HepG2 (cell line): ENCODE results near the gene GFOD1. TPM values are rescaled to one million over a fixed set of nuclear protein-coding genes. Genes with fewer than 3 reads are reported as not detected.

Experiments
- CEBPZ ChIP-seq: IDR thresholded peaks from 2 replicates; pipeline ENCODE4 v1.6.1; 2012; ENCODE audit warnings: low read length, improper control_type of control experiment
- FOXA1 ChIP-seq, 2 experiments: fragments of 450-650 bp in 1 of 2; sonication (generic) in 1 of 2; formaldehyde crosslinking in 1 of 2; IDR thresholded peaks; 2 replicates each; pipeline versions ENCODE4 v1.4.0 to v1.6.1; 2016 to 2020; ENCODE audit warnings: missing genetic modification reagents in 1 of 2
- ISL2 ChIP-seq: sonication (generic); formaldehyde crosslinking; IDR thresholded peaks from 2 replicates; pipeline ENCODE4 v1.5.0; 2020; ENCODE audit warnings: missing genetic modification reagents
- NR2C2 ChIP-seq: sonication (generic); formaldehyde crosslinking; IDR thresholded peaks from 2 replicates; pipeline ENCODE4 v1.4.0; 2020; ENCODE audit warnings: missing genetic modification reagents, mild to moderate bottlenecking, moderate library complexity, borderline replicate concordance
- PAX8 ChIP-seq: sonication (generic); formaldehyde crosslinking; IDR thresholded peaks from 2 replicates; pipeline ENCODE4 v1.8.0; 2022; ENCODE audit warnings: mild to moderate bottlenecking, missing genetic modification reagents, borderline replicate concordance
- RORA ChIP-seq: sonication (generic); formaldehyde crosslinking; IDR thresholded peaks from 2 replicates; pipeline ENCODE4 v1.5.0; 2020; ENCODE audit warnings: mild to moderate bottlenecking, missing genetic modification reagents, moderate library complexity
- SALL1 ChIP-seq: sonication (generic); formaldehyde crosslinking; IDR thresholded peaks from 2 replicates; pipeline ENCODE4 v1.8.0; 2022; ENCODE audit warnings: mild to moderate bottlenecking, missing genetic modification reagents
- SOX6 ChIP-seq, 2 experiments: fragments of 450-650 bp in 1 of 2; sonication (generic) in 1 of 2; formaldehyde crosslinking in 1 of 2; IDR thresholded peaks; 2 replicates each; pipeline versions ENCODE4 v1.4.0 to v1.6.1; 2017 to 2020; ENCODE audit warnings: antibody characterized with exemption in 1 of 2, mild to moderate bottlenecking in 1 of 2, missing genetic modification reagents in 1 of 2
- SSRP1 ChIP-seq: IDR thresholded peaks from 2 replicates; pipeline ENCODE4 v1.6.1; 2016; ENCODE audit warnings: control low read depth
- ZFP36 ChIP-seq: fragments of 150-350 bp; IDR thresholded peaks from 2 replicates; pipeline ENCODE4 v1.6.1; 2018; ENCODE audit warnings: borderline replicate concordance, low read length, low read depth; ENCODE audit not compliant: partially characterized antibody
- ZMYM2 ChIP-seq: sonication (generic); formaldehyde crosslinking; IDR thresholded peaks from 2 replicates; pipeline ENCODE4 v1.8.0; 2022; ENCODE audit warnings: mild to moderate bottlenecking, missing genetic modification reagents
- ZNF737 ChIP-seq: sonication (generic); formaldehyde crosslinking; IDR thresholded peaks from 2 replicates; pipeline ENCODE4 v1.5.0; 2020; ENCODE audit warnings: missing genetic modification reagents, mild to moderate bottlenecking, borderline replicate concordance
- ZNF746 ChIP-seq: sonication (generic); formaldehyde crosslinking; IDR thresholded peaks from 2 replicates; pipeline ENCODE4 v1.8.0; 2022; ENCODE audit warnings: mild to moderate bottlenecking, missing genetic modification reagents
- ZNF781 ChIP-seq: sonication (generic); formaldehyde crosslinking; IDR thresholded peaks from 2 replicates; pipeline ENCODE4 v1.5.1; 2020; ENCODE audit warnings: borderline replicate concordance, mild to moderate bottlenecking, missing genetic modification reagents; ENCODE audit errors: not compliant biosample characterization
- ZNF883 ChIP-seq: sonication (generic); formaldehyde crosslinking; IDR thresholded peaks from 2 replicates; pipeline ENCODE4 v1.5.1; 2020; ENCODE audit warnings: mild to moderate bottlenecking, missing genetic modification reagents; ENCODE audit errors: not compliant biosample characterization
- polyA plus RNA-seq, 8 experiments: library from polyadenylated mRNA; depleted of rRNA in 3 of 8; stranded (reverse) in 7 of 8; unstranded in 1 of 8; fragments of >200 nt; fragmentation: Illumina TruSeq in 4 of 8; extraction: Trizol in 4 of 8; gene quantifications; 2 replicates each; pipeline versions ENCODE4 v1.2.1 to v1.2.3, GENCODE V29; 2011 to 2016; ENCODE audit warnings: low read depth in 4 of 8, missing spikeins in 1 of 8, mixed read lengths in 1 of 8; ENCODE audit not compliant: insufficient read depth in 1 of 8
- total RNA-seq, 5 experiments: library from RNA; depleted of rRNA; stranded (reverse); fragments of >200 nt; fragmentation: Illumina TruSeq; extraction: Trizol; gene quantifications; 2 replicates each; pipeline ENCODE4 v1.2.3, GENCODE V29; 2016; ENCODE audit warnings: low read depth in 1 of 5
- TF ChIP-seq, protein P1 (sequence below): sonication (generic); formaldehyde crosslinking; IDR thresholded peaks from 2 replicates; pipeline ENCODE4 v1.4.0; 2020; ENCODE audit warnings: missing genetic modification reagents
- TF ChIP-seq, protein P2 (sequence below): IDR thresholded peaks from 2 replicates; pipeline ENCODE4 v1.4.0; 2020; ENCODE audit warnings: mild to moderate bottlenecking, missing genetic modification reagents

GFOD1 gene
- total and polyA plus RNA-seq, 2 of the 13 experiments (the other 11 are each of a cell fraction or from before 2014, with no cell fraction given): 1.9 to 6.4 TPM

GRCh38 chr6:13405961-13406477 is 81.4 kb downstream of the GFOD1 start (continued):
- TF ChIP-seq CEBPZ (no peak), SOX6 (IDR thresholded peaks at IDR 0.05) (no peak), SOX6 (CRISPR knock-in tag; IDR thresholded peaks at IDR 0.05) (peak; percentile 76), SALL1 (0 out of 2 replicates have a peak, but pooled peaks have one; percentile 22), ZFP36 (no peak), ZNF883 (CRISPR knock-in tag) (no peak), PAX8 (CRISPR knock-in tag) (no peak), SSRP1 (CRISPR knock-in tag) (0 out of 2 replicates have a peak, but pooled peaks have one; percentile 50), ZNF737 (CRISPR knock-in tag) (no peak), ZMYM2 (CRISPR knock-in tag) (0 out of 2 replicates have a peak, but pooled peaks have one; percentile 41), RORA (CRISPR knock-in tag) (no peak), ISL2 (CRISPR knock-in tag) (peak; percentile 21; the same call in 1 of the 2 replicates), NR2C2 (CRISPR knock-in tag) (no peak), FOXA1 (IDR thresholded peaks at IDR 0.05) (no peak), FOXA1 (CRISPR knock-in tag; IDR thresholded peaks at IDR 0.05) (peak; percentile 44; the same call in 1 of the 2 replicates), ZNF781 (no peak), ZNF746 (CRISPR knock-in tag) (0 out of 2 replicates have a peak, but pooled peaks have one; percentile 28)
- TF ChIP-seq, protein P1, sequence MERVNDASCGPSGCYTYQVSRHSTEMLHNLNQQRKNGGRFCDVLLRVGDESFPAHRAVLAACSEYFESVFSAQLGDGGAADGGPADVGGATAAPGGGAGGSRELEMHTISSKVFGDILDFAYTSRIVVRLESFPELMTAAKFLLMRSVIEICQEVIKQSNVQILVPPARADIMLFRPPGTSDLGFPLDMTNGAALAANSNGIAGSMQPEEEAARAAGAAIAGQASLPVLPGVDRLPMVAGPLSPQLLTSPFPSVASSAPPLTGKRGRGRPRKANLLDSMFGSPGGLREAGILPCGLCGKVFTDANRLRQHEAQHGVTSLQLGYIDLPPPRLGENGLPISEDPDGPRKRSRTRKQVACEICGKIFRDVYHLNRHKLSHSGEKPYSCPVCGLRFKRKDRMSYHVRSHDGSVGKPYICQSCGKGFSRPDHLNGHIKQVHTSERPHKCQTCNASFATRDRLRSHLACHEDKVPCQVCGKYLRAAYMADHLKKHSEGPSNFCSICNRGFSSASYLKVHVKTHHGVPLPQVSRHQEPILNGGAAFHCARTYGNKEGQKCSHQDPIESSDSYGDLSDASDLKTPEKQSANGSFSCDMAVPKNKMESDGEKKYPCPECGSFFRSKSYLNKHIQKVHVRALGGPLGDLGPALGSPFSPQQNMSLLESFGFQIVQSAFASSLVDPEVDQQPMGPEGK: peak; percentile 53; the same call in 1 of the 2 replicates
- TF ChIP-seq, protein P2, sequence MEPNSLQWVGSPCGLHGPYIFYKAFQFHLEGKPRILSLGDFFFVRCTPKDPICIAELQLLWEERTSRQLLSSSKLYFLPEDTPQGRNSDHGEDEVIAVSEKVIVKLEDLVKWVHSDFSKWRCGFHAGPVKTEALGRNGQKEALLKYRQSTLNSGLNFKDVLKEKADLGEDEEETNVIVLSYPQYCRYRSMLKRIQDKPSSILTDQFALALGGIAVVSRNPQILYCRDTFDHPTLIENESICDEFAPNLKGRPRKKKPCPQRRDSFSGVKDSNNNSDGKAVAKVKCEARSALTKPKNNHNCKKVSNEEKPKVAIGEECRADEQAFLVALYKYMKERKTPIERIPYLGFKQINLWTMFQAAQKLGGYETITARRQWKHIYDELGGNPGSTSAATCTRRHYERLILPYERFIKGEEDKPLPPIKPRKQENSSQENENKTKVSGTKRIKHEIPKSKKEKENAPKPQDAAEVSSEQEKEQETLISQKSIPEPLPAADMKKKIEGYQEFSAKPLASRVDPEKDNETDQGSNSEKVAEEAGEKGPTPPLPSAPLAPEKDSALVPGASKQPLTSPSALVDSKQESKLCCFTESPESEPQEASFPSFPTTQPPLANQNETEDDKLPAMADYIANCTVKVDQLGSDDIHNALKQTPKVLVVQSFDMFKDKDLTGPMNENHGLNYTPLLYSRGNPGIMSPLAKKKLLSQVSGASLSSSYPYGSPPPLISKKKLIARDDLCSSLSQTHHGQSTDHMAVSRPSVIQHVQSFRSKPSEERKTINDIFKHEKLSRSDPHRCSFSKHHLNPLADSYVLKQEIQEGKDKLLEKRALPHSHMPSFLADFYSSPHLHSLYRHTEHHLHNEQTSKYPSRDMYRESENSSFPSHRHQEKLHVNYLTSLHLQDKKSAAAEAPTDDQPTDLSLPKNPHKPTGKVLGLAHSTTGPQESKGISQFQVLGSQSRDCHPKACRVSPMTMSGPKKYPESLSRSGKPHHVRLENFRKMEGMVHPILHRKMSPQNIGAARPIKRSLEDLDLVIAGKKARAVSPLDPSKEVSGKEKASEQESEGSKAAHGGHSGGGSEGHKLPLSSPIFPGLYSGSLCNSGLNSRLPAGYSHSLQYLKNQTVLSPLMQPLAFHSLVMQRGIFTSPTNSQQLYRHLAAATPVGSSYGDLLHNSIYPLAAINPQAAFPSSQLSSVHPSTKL (CRISPR knock-in tag): peak; percentile 52; the same call in 1 of the 2 replicates
